Heart left ventricle (tissue), 16 donors: ENCODE measurements around the gene NWD2. TPM values are rescaled to one million over a fixed set of nuclear protein-coding genes. Genes with fewer than 3 reads are reported as not detected.
A peak's percentile ranks its signal among the peaks of the same experiment; 100 is the strongest.

ENCODE experiments used
- ATAC-seq, 4 donors: fragments of 200-7000 bp; cut with Tn5 transposase; one replicate each; pipeline ENCODE4 v1.9.1; 2020 to 2022; ENCODE audit warnings: moderate library complexity in 4 of 4, mild to moderate bottlenecking in 3 of 4, moderate number of reproducible peaks in 1 of 4
- DNase-seq, 5 donors: peaks; one replicate each; pipeline ENCODE4 v3.0.0-alpha.2; 2020
- H3K27ac ChIP-seq, 12 donors: fragments of 200-600 bp; sonication (generic) in 4 of 12; one replicate each; pipeline versions ENCODE4 v1.5.0 to v1.8.0; 2016 to 2022; ENCODE audit warnings: mild to moderate bottlenecking in 2 of 12
- H3K27me3 ChIP-seq, 9 donors: fragments of 200-600 bp; sonication (generic) in 2 of 9; one replicate each; pipeline versions ENCODE4 v1.5.1 to v1.8.0; 2016 to 2022; ENCODE audit warnings: mild to moderate bottlenecking in 3 of 9
- H3K36me3 ChIP-seq, 9 donors: fragments of 200-600 bp; sonication (generic) in 2 of 9; one replicate each; pipeline versions ENCODE4 v1.5.0 to v1.8.0; 2018 to 2022; ENCODE audit warnings: mild to moderate bottlenecking in 2 of 9
- H3K4me1 ChIP-seq, 12 donors: fragments of 200-600 bp; sonication (generic) in 4 of 12; one replicate each; pipeline versions ENCODE4 v1.5.0 to v1.8.0; 2016 to 2022; ENCODE audit warnings: mild to moderate bottlenecking in 3 of 12
- H3K4me3 ChIP-seq, 12 donors: fragments of 200-600 bp; sonication (generic) in 4 of 12; one replicate each; pipeline versions ENCODE4 v1.5.0 to v1.8.0; 2017 to 2022; ENCODE audit warnings: mild to moderate bottlenecking in 9 of 12, moderate library complexity in 4 of 12
- H3K9me3 ChIP-seq, 12 donors: fragments of 200-600 bp; sonication (generic) in 4 of 12; one replicate each; pipeline versions ENCODE4 v1.5.0 to v1.8.0; 2016 to 2022; ENCODE audit warnings: mild to moderate bottlenecking in 1 of 12
- POLR2A ChIP-seq, 2 donors: fragments of 450-650 bp; IDR thresholded peaks; one replicate each; pipeline ENCODE4 v1.6.1; 2017; ENCODE audit warnings: antibody characterized with exemption in 2 of 2, mild to moderate bottlenecking in 2 of 2, moderate library complexity in 2 of 2
- WGBS, 4 donors: extraction: QIAGEN DNeasy Blood & Tissue Kit in 2 of 4; methylation state at CpG; one replicate each; pipeline versions ENCODE4 v1.1.5 to v1.1.7; 2013 to 2018; 5-methylcytosine and 5-hydroxymethylcytosine counted together
- intact Hi-C, 10 donors: fragments of 100-400 bp; cut with DNase I; formaldehyde crosslinking; loops; one replicate each; pipeline versions ENCODE4 v1.11.1 to v1.14.2; 2022
- polyA plus RNA-seq, 2 donors: library from polyadenylated mRNA; stranded (reverse); fragments of 200-250 nt; gene quantifications; one replicate each; pipeline ENCODE4 v1.2.3, GENCODE V29; 2013
- total RNA-seq, 9 donors: library from RNA; depleted of rRNA in 2 of 9; stranded (reverse); fragments of >200 nt in 2 of 9; fragmentation: NEBNext Ultra II Directional in 3 of 9; extraction: Animal tissue kit (Norgen Biotek cat#: 25700) in 3 of 9; gene quantifications; one replicate each; pipeline versions ENCODE4 v1.1.0 to v1.2.4, GENCODE V29; 2016 to 2023
- TF ChIP-seq, protein P1 (sequence below), 12 donors: fragments of 200-600 bp; sonication (generic) in 4 of 12; IDR thresholded peaks; one replicate each; pipeline versions ENCODE4 v1.5.0 to v1.8.0; 2018 to 2022; ENCODE audit warnings: antibody characterized with exemption in 12 of 12, mild to moderate bottlenecking in 5 of 12
- donor health status: ischemic (EF 13 %, LVEDD 7.1; RV severe dilation, severe dysfunction).
- donor health status: healthy with polysubstance abuse.
- donor health status: DM: no; HTN: yes; CAD: no.
- donor health status: DM: no; HTN: no; CAD: no.
- donor health status: ischemic (EF 25% LVEDD 6.9; RV normal size, moderate dysfunction).
- donor health status: ischemic (EF 25% LVEDD 5.7; RV mildly dilated, moderate dysfunction).
- donor health status: healthy.
- donor health status: DM: yes; HTN: yes; CAD: no.
- donor health status: ischemic (EF 35%, LVEDD 5.7; RV mildly dilated, moderate dysfunction).
- donor health status: nonischemic (EF 11% LVEDD 7.7; RV severe dilation, severe dysfunction).
- donor health status: DM: yes; HTN: yes; CAD: no.
- donor health status: PGD.
- donor health status: ischemic (EF 29% LVEDD 5.4; RV normal size, mild dysfunction).
- donor health status: nonischemic (EF 23%, LVEDD 6.1; RV moderate dilation, normal function).

Gene NWD2
- total and polyA plus RNA-seq, 11 donors = under 0.01 to 0.16 (median 0.05) TPM; not detected in 5

DNA sequence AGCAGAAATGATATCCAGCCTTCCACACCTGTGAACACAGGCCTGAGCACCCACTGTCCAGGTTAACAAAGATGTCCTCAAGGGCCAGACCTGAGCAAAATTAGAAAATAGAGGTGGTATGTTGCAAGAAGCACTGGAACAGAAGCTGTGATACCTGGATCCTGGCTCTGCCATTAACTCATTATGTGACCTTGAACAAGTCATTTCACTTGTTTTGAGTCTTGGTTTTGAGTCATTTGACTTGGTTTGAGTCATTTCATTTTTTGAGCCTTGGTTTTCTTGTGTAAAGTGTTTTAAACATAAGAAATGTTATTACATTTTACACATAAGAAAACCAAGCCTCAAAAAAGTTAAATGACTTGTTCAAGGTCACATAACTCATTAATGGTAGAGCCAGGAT lies 2.9 kb upstream of the NWD2 start:
- H3K27ac ChIP-seq = no peak overlapping the region
- no peak for ATAC-seq
- H3K4me1 ChIP-seq = peaks cover 0 to 17% (median 0%) of the 10 kb centered on the region in 12 donors
- no peaks in the 10 kb centered on the region for H3K9me3 ChIP-seq
- no peaks in the 10 kb centered on the region for H3K36me3 ChIP-seq
- TF ChIP-seq POLR2A (IDR thresholded peaks at IDR 0.05) = no peak
- TF ChIP-seq, protein P1, sequence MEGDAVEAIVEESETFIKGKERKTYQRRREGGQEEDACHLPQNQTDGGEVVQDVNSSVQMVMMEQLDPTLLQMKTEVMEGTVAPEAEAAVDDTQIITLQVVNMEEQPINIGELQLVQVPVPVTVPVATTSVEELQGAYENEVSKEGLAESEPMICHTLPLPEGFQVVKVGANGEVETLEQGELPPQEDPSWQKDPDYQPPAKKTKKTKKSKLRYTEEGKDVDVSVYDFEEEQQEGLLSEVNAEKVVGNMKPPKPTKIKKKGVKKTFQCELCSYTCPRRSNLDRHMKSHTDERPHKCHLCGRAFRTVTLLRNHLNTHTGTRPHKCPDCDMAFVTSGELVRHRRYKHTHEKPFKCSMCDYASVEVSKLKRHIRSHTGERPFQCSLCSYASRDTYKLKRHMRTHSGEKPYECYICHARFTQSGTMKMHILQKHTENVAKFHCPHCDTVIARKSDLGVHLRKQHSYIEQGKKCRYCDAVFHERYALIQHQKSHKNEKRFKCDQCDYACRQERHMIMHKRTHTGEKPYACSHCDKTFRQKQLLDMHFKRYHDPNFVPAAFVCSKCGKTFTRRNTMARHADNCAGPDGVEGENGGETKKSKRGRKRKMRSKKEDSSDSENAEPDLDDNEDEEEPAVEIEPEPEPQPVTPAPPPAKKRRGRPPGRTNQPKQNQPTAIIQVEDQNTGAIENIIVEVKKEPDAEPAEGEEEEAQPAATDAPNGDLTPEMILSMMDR (IDR thresholded peaks at IDR 0.05) = no peak
- no peak for DNase-seq
- no peak overlapping the region for H3K4me3 ChIP-seq
- peaks cover 9 to 75% (median 37%) of the 10 kb centered on the region in 9 donors for H3K27me3 ChIP-seq
- intact Hi-C loops = no loop called here

DNA sequence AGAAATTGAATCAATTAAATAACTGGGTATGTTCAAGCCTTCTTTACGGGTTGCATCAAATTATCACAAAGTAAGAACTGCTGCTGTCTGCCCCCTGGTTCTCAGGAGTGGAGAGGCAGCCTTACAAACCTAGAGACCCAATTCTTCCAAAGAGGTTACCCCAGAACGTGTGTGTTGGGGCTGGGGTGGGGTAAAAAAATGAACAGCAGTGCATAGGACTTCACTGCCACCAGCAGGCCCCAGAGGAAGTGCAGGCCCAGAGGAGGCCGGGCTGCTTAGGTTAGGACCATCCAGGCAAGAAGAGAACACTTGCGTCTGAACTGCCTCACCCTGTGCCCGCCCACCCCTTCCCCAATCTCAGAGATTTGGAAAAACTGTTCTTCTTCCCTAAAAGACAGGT lies 1.5 kb upstream of the NWD2 start:
- ATAC-seq = no peak

DNA sequence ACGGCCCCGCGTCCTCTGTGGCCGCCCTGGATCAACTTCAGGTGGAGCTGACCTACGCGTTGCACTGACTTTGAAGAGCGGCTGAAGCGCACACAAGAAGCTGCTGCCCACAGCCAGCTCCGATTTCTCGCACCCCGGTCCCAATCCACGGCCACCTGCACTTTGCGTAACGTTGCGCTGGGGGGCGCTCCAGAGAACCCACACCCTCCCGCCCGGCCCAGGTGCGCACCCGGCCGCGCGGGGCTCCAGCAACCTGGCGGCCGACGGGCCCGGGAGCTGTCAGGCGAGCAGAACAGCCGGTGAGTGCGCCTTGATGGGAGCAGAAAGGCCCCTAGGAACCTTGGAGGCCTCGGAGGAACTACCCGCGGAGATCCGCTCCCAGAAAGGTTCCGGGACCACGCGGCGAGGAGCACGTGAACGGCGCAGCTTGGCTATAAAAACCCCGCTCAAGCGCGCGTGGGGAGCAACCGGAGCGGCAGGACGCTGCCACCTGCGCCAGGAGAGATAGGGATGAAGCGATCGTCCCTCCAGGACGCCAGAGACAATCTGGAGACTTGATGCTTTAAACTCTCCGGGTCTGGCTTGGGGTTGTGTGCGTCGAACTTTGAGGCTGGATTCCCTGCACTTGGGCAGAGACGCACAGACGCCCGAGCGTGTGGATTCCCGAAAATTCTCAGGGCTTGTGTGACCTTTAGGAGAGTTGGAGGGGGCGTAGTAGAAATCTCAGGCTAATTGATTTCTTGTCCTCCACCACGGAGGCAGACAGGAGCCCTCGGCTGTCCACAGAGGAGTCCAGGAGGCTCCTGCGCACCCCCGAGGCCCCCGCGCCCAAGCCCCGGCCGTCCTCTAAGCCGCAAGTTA lies 591 bp upstream of the NWD2 start:
- Histone ChIP-seq H3K9me3 (no peaks in the 10 kb centered on the region), H3K4me1 (peaks cover 0 to 17% (median 0%) of the 10 kb centered on the region in 12 donors), H3K4me3 (peak overlapping the region in 4 of 12 donors; percentile 19 to 31 (median 22)), H3K27ac (no peak overlapping the region), H3K27me3 (peaks cover 9 to 83% (median 37%) of the 10 kb centered on the region in 9 donors), H3K36me3 (no peaks in the 10 kb centered on the region)
- ATAC-seq (no peak), DNase-seq (no peak)
- no peak for TF ChIP-seq POLR2A (IDR thresholded peaks at IDR 0.05)
- TF ChIP-seq, protein P1 (IDR thresholded peaks at IDR 0.05) = no peak
- intact Hi-C loops = no loop called here
- WGBS, 4 donors = 1 to 8% (median 3%) methylated on average over 18 to 70 of the region's 70 CpGs

More for the DNA sequence above, 1.5 kb upstream of the NWD2 start:
- TF ChIP-seq POLR2A (IDR thresholded peaks at IDR 0.05) = no peak
- TF ChIP-seq, protein P1 (IDR thresholded peaks at IDR 0.05) = no peak
- H3K4me1 ChIP-seq = peaks cover 0 to 17% (median 0%) of the 10 kb centered on the region in 12 donors
- H3K27me3 ChIP-seq = peaks cover 9 to 85% (median 37%) of the 10 kb centered on the region in 9 donors
- intact Hi-C loops = no loop called here
- no peaks in the 10 kb centered on the region for H3K9me3 ChIP-seq
- no peak overlapping the region for H3K4me3 ChIP-seq
- H3K36me3 ChIP-seq = no peaks in the 10 kb centered on the region
- WGBS, 4 donors = 27 to 39% (median 34%) methylated on average over 5 of the region's 5 CpGs
- H3K27ac ChIP-seq = no peak overlapping the region
- no peak for DNase-seq

DNA sequence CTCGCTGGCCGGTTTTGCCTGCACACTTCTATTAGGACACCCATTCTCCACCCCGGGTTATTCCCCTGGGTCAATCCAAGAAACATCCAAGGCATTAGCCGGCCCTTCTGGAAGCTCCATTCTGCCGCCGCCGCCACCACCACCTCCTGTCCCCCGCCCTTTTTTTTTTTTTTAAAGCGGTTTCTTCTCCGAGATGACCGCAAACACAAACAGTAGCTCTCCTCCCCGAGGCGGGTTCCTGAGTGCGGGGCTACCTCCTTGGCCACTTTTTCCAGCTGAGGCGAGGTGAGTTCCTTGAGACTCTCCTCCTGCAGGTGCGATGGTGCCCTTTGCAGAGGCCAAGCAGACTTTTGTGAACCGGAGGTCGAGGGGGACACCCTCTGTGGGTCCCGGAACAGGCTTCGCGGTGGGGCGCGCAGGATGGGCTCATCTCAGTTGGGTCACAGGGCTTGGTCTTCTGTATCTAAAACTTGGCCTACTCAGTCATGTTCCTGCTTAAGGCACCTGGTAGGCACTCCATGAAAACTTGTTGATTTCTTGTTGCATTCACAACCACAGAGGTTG lies 930 bp downstream of the NWD2 start:
- TF ChIP-seq POLR2A (IDR thresholded peaks at IDR 0.05) = no peak
- TF ChIP-seq, protein P1 (IDR thresholded peaks at IDR 0.05) = no peak
- ATAC-seq (no peak), DNase-seq (no peak)
- H3K27me3 ChIP-seq = peaks cover 9 to 75% (median 37%) of the 10 kb centered on the region in 9 donors
- H3K4me3 ChIP-seq = no peak overlapping the region
- H3K9me3 ChIP-seq = no peaks in the 10 kb centered on the region
- intact Hi-C loops = no loop called here
- WGBS, 4 donors = 3 to 6% (median 4%) methylated on average over 22 to 23 of the region's 23 CpGs
- H3K4me1 ChIP-seq = peaks cover 0 to 17% (median 0%) of the 10 kb centered on the region in 12 donors
- no peak overlapping the region for H3K27ac ChIP-seq
- no peaks in the 10 kb centered on the region for H3K36me3 ChIP-seq
